Hematopoietic multipotent progenitor cell treated with erythropoietin and hydrocortisone succinate and interleukin-3 and kit ligand, for 17 days (in vitro differentiated cells): Measurements from ENCODE around the gene SBNO2.
A peak's percentile ranks its signal among the peaks of the same experiment; 100 is the strongest.
"Not testable (repeated sequence)": the region's sequence is repeated elsewhere in the genome, so short reads cannot be mapped to it uniquely, and the experiment has no call there.

Source experiments
- DNase-seq: peaks from one replicate; pipeline ENCODE4 v3.0.0-alpha.2; 2015; ENCODE audit warnings: low spot score

SBNO2 gene

GRCh38 chr19:1134431-1134830 is 39.6 kb downstream of the SBNO2 start:
- no peak for DNase-seq

DNA sequence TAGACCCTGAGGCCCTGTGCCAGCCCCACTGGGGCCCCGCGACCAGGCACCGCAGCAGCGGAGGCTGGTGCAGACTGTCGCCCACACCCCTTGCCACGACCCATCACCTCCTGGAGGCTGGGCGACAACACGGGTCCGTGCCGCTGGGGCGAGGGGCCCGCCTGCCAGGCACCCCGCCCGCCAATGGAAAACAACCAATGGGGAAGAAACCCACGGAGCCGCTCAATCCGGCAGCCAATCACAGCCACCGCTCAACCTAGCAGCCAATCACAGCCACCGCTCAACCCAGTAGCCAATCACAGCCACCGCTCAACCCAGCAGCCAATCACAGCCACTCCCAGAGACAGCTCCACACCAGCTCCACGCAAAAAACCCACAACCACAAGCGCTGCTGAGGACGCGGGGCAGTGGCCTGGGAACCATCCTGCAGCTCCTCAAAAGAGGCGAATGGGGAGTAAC is 40.6 kb downstream of the SBNO2 start:
- no peak for DNase-seq

DNA sequence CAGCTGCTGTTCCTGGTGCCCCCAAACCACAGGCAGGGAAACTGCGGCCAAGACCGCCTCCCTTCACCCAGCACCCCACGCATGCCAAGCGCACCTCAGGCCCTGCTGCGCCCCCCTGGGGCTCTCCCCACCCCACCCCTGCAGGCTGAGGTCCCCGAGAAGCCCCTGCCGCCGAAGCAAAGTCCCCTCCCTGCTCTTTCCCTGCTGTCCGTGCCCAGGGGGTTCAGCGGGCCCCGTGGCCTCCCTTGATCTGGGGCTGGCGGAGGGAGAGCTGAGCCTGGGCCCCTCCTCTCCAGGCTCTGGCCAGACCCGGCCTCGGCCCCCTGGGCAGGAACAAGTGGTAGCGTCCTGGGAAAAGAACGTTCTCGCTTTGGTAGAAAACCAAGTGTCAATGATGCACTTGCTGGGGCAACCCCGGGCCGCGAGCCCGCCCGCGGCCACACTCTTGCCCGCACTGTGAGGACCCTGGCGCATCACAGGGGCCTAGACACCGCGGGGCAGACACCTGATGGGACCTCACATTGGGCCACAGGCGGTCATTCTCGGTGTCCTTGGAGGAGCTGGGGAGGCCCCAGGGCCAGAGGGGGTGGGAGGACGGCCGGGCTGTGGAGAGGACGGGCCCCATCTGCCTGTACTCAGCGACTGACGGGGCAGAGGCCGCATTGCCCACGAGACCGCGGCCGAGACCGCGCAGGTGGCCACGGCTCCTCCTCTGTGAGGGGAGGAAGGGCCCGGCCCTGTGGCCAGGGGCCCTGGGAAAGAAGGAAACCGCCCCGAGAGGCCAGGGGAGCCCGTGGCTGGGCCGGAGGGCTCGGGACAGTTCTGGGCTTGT is 41.3 kb downstream of the SBNO2 start:
- no peak for DNase-seq

GRCh38 chr19:1131718-1132551 is 42.1 kb downstream of the SBNO2 start:
- no peak for DNase-seq

DNA sequence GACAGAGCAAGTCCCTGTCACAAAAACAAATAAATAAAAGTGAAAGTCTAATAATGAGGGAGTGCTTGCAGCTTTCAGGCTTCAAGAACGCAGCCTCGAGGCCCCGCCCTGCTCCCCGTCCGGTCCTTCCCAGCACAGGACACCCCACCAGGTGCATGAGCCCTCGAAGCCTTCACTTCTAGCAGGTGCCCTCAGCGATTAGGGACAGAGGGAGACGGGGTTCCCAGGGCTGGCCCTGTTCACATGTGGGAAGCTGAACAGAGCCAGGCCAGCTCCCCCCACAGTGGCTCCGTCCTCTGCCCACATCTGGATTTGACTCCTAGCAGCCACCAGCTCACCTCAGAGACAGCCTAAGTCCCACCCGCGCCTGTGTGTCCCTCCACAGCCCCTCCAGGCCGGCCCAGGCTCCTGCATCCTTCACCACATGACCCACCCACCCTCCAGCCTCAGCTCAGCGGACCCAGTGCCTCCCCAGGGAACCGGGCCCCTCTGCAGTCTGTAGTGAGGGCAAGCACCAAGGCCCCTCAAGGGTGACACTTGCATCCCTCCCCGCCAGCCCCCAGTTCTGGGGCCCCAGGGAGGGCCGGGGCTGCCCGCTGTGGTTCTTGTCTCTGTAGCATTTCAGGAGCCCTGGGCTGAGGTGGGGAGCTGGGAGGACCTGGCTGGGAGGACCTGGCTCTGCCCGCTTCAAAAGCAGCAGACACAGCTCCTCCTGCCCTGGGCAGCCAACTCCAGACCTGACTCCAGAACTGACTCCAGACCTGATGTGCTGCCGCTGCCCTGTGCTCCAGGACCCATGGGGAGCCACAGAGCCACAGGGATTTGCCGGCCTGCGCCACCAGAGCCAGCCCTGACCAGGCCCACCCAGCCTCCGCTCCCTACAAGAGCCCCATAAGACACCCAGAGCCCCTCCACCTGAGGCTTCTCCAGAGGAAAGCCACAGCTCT is 43.0 kb downstream of the SBNO2 start:
- DNase-seq: no peak

GRCh38 chr19:1129535-1129934 is 44.5 kb downstream of the SBNO2 start:
- DNase-seq: no peak

DNA sequence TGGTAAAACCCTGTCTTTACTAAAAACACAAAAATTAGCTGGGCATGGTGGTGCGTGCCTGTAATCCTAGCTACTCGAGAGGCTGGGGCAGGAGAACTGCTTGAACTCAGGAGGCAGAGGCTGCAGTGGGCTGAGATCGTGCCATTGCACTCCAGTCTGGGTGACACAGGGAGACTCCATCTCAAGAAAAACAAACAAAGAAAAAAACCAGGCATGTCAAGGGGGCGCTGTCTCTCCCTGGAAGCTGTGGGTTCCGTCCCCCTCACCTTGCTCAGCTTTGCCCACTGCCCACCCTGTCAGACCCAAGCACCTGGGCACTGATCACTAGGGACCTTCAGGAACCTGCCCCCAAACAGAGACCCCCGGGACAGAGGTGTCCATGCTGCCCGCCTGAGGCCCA is 45.0 kb downstream of the SBNO2 start:
- DNase-seq: not testable (repeated sequence)

DNA sequence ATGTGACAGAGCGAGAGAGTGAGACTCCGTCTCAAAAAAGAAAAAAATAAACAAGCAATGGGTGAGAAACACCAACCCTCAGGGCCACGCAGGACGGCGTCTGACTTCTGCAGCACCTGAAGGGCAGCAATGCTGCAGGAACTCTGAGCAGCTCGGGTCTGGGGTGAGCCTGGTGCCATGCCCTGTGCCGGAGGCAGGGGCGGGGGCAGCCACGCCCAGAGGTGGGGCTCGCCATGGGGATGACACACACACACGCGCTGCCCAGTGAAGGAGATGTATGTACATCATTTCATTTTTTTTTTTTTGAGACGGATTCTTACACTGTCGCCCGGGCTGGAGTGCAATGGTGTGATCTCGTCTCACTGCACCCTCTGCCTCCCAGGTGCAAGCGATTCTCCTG is 46.0 kb downstream of the SBNO2 start:
- DNase-seq: no peak

DNA sequence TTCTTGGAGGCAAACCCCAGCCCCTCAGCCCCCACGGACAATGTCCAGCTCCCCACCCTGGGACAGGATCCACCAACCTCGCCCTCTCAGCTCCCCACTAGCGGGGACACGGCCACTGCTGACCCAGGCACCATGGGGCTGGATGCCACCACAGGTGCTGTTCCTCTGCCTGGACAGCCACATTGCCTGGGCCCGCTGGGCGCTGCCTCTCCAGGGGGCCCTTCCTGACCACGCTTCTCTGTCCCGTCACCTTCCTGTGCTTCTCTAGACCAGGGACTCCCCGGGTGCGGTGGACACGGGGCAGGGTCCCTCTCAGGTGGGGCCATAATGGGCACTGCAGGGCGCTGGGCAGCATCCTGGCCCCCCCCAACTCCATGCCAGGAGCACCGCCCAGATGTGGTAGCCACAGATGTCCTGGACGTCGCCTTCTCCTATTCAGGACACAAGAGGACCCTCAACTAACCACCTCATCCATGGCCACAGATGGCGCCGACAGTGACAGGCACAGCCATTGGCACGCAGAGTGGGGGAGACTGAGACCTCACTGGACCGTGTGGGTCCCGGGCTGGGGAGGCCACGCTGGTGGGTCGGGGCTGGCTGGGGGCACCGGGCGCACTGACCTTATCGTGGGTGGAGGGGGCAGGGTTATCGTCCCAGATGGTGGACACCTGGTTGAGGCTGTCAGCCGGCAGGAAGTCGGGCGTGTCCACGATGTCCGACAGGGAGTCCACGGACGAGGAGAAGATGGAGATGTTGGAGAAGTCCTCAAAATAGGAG is 46.9 kb downstream of the SBNO2 start:
- no peak for DNase-seq

- DNase-seq: no peak
These were observed 48.2 kb downstream of the SBNO2 start for GRCh38 chr19:1125601-1126467.

DNA sequence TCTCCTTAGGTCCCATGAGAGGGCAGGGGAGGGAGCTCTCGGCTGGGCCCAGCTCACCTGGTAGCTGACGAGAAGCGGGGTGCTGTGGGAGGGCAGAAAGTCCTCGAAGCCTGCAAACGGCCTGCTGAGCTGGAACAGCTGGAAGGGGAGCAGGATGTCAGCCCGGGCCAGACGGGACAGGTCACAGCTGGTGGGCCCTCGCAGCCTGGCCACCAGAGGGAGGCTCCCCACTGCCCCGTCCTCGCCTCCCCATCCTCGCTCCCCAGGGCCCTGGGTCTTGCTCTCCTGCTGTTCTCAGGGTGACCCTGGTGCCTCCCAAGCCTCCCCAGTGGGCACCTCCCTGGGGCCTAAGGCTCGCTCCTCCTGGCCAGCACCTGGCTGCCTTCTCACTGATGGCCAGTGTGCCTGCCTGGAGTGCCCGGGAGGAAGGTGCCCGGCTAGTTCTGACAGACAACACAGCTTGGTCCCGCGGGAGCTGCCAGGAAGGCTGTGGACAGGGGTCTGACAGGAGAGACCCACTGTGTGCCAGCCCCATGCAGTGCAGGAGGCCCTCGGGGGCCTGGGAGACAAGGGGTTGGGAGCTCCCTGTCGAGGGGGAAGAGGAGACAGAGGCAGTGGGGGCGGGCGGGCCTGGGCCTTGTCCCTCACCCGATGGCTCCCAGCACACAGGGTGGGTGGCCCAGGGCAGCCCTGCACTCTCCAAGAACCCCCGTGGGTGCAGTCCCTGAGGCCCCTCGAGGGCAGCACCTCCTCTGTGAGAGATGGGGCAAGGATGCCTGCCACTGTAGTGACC is 50.0 kb downstream of the SBNO2 start:
- DNase-seq: no peak

GRCh38 chr19:1123381-1123780 is 50.7 kb downstream of the SBNO2 start:
- DNase-seq: no peak

DNA sequence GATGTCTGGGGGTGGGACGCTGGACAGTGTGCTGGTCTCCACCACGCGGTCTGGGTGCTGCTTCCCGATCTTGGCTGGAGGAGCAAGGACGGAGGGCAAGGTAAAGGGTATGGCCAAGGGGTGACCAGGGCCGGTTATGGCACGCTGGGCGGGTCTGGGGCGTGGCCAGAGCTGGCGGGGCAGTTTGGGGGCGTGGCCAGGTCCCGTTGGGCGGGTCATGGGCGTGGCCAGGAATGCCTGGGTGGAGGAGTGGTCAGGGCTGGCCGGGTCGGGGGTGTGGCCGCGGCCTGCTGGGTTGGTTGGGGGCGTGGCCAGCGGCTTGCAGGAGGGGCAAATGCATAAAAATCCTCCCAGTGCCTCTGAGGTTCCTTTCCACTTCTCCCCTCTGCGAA is 51.1 kb downstream of the SBNO2 start:
- peak; percentile 64 for DNase-seq

GRCh38 chr19:1122021-1122971 is 51.8 kb downstream of the SBNO2 start:
- no peak for DNase-seq

DNA sequence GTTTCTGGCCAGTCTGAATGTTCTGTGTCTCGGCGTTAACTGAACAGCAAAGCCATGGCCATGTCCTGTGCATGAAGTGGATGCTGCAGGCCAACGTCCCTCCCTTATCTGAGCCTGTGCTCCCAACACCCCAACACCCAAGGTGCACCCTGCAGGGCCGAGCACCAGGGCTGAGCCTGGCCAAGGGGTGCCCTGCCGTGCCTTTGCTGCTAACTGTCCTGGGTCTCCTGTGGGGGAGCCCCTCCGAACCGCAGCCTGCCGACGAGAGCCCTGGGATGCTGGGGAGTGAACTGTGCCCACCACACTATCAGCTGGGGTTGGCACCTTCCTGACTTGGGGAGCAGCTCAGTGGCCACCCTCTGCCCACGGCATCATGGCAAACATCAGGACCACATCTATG is 52.7 kb downstream of the SBNO2 start:
- no peak for DNase-seq

DNA sequence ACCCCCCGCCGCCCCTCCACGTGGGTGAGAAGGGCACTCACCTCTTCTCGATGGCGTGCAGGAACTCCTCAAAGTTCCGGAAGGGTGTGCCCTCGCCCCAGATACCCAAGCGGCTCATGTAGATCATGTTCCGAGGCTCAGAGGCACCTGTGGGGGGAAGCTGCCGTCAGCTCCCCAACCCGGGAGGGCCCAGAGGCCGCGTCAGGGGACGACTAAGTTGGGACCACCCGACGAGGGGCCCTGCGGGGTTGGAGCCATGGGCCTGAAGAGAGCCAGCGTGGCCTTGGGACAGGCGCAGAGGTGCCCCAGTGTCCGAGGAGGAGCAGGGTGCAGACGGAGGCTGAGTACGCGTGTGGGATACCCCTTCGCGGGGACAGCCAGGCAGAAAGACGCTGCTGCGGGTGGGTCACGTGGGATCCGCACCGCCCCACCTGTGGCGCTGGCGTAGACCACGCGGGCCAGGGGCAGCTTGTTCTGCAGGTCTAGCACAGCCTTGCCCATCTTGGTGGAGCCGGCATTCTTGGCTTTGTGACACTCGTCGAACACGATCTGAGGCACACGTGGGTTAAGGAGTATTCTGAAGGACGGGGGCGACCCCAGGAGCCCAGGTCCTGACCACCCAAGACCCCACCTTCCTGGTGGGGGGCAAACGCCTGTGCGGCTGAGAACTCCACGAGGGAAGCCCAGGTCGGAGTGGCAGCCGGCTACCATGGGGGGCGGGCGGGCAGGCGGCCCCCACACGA is 54.4 kb downstream of the SBNO2 start:
- no peak for DNase-seq

GRCh38 chr19:1118999-1119398 is 55.1 kb downstream of the SBNO2 start:
- no peak for DNase-seq

DNA sequence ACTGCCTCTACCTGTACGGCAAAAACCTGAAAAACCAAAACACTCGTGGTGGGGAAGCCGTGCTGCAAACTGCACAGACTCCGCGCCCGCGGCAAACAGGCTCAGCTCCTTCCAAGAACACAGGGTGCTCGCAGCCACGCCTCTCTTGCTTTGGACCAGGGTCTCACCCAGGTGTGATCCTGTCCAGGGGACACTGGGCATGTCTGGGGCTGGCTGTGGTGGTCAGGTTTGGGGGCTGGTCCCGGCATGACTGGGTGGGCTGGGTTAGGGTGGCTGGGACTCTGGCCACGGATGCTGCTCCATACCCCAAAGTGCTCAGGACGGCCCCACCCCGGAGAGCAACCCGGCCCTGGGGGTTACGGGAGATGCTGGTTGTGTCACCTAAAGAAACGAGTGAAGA is 56.4 kb downstream of the SBNO2 start:
- no peak for DNase-seq
